Esophagus squamous epithelium (tissue), 4 donors: ENCODE results near the gene KRTAP11-1.

Experiments used
- CTCF ChIP-seq, 6 experiments: fragments of 450-650 bp in 4 of 6; fragments of 200-600 bp in 2 of 6; sonication (generic) in 2 of 6; IDR thresholded peaks; one replicate each; pipeline ENCODE4 v1.5.1; 2016 to 2019; ENCODE audit warnings: antibody characterized with exemption in 6 of 6, mild to moderate bottlenecking in 4 of 6, moderate library complexity in 4 of 6
- POLR2A ChIP-seq, 4 donors: fragments of 450-650 bp; IDR thresholded peaks; one replicate each; pipeline ENCODE4 v1.6.1; 2017; ENCODE audit warnings: antibody characterized with exemption in 4 of 4, mild to moderate bottlenecking in 4 of 4, moderate library complexity in 3 of 4

- TF ChIP-seq CTCF (IDR thresholded peaks at IDR 0.05) (no peak), POLR2A (IDR thresholded peaks at IDR 0.05) (no peak)
Observed at GRCh38 chr21:30838536-30838935, 42.8 kb downstream of the KRTAP11-1 start.
